IgD-negative memory B cell (primary cell): Measurements from ENCODE around the gene TCF12. TPM values are rescaled to one million over a fixed set of nuclear protein-coding genes. Genes with fewer than 3 reads are reported as not detected.

Experiments used
- H3K27ac Mint-ChIP-seq, 3 donors: one replicate each; pipeline ENCODE4 v1.8.0; 2020 to 2022; ENCODE audit warnings: mild to moderate bottlenecking in 3 of 3, mixed read lengths in 3 of 3, moderate library complexity in 1 of 3
- H3K27me3 Mint-ChIP-seq: one replicate; pipeline ENCODE4 v1.8.0; 2021; ENCODE audit warnings: mixed read lengths
- H3K36me3 Mint-ChIP-seq: one replicate; pipeline ENCODE4 v1.8.0; 2020; ENCODE audit warnings: mild to moderate bottlenecking, mixed read lengths
- H3K4me1 Mint-ChIP-seq, 3 donors: one replicate each; pipeline ENCODE4 v1.8.0; 2020 to 2022; ENCODE audit warnings: mixed read lengths in 3 of 3, mild to moderate bottlenecking in 1 of 3
- H3K4me3 Mint-ChIP-seq, 4 donors: one replicate each; pipeline ENCODE4 v1.8.0; 2020 to 2022; ENCODE audit warnings: mild to moderate bottlenecking in 4 of 4, mixed read lengths in 4 of 4, moderate library complexity in 3 of 4
- H3K9me3 Mint-ChIP-seq, 3 donors: one replicate each; pipeline ENCODE4 v1.8.0; 2020 to 2021; ENCODE audit warnings: mixed read lengths in 3 of 3, mild to moderate bottlenecking in 1 of 3
- polyA plus RNA-seq: library from polyadenylated mRNA; unstranded; fragments of 300-500 nt; fragmentation: Illumina TruSeq; gene quantifications from one replicate; pipeline ENCODE4 v1.2.3, GENCODE V29; 2021

The TCF12 gene
- polyA plus RNA-seq, 1 donor from 2014 or later, result 58.0 TPM

DNA sequence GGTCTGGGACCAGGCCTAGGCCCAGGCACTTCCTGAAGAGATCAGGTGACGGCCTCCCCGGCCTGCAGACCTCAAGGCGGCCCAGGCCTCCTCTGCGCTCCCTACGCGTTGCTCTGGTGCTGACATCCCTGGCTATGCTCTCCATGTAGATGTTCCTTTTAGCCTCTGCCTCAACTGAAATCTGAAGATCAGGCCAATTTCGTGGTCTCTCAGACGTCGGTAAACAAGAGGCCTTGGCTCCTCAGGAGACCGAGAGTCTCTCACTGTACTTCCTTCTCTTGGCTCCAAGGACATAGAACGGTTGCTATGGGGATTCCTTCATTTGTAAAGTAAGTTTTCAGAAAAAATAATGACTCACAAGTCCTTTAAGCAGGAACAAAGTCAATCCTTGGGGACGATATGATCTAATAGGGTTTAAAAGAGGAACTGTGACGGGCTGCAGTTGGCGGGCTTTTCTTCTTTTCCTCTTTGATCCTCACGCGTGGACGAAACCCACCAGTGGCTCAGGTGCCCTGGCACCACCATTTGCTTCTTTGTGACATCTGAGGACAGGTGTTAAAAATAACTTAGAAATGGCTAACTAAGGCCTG lies 402.3 kb downstream of the TCF12 start:
- peak overlapping the region in 2 of 3 donors; percentile 28 to 67 for H3K27ac Mint-ChIP-seq
- H3K4me3 Mint-ChIP-seq, result peak overlapping the region in 2 of 4 donors; percentile 45 to 67
- H3K9me3 Mint-ChIP-seq, result no peaks in the 10 kb centered on the region
- H3K27me3 Mint-ChIP-seq, result no peaks in the 10 kb centered on the region
- peaks cover 2% of the 10 kb centered on the region for H3K36me3 Mint-ChIP-seq
- H3K4me1 Mint-ChIP-seq, result peaks cover 7 to 14% (median 10%) of the 10 kb centered on the region in 3 donors

DNA sequence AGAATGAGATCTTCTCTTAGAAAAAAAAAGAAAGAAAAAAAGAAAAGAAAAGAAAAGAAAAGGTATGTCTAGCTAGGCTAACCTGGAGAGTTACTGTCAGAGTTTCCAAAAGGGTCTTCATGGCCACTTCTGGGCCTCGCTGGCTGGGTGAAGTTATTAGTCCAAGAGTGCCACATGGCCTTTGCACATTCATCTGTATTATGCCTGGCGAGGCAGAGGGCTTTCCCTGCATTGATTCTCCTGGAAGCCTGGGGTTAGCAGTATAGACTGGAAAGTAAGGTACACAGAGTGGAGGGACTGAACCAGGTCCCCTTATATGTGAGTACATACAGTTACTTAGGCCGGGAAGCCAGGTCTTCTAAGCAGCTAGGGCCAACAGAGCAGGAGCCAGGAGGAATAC lies 403.0 kb downstream of the TCF12 start:
- Mint-ChIP-seq H3K4me1 (peaks cover 7 to 14% (median 10%) of the 10 kb centered on the region in 3 donors), H3K36me3 (peaks cover 2% of the 10 kb centered on the region), H3K27me3 (no peaks in the 10 kb centered on the region), H3K27ac (no peak overlapping the region), H3K4me3 (no peak overlapping the region), H3K9me3 (no peaks in the 10 kb centered on the region)

DNA sequence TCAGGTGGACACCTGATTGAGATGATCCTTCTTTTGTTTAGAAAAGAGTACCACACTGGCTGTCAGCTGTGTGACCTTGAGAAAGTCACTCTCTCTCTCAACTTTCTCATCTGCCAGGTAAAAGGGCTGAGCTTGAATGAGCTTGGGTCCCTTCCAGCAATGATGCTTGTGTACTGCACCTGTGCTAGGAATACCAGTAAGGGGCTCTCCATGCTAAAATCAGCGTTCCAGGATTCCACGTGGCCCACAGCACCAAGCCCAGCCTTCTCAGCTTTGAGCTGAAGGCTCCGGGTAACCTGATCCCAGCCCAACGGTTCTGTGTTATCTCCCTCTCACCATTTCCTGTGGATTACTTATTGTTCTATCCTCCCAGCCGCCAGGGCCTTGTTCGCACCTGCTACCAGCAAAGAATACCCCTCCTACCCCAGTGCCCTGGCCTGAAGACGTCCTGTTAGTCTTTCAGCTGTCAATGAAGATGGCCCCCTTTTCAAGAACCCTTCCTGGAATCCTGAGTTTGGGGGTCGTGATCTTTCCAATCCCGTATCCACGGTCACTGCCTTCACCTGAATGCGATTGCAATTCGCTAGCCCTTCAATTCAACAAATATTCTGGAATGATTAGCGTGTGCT lies 403.6 kb downstream of the TCF12 start:
- no peaks in the 10 kb centered on the region for H3K27me3 Mint-ChIP-seq
- H3K36me3 Mint-ChIP-seq, result peaks cover 2% of the 10 kb centered on the region
- no peak overlapping the region for H3K27ac Mint-ChIP-seq
- H3K9me3 Mint-ChIP-seq, result no peaks in the 10 kb centered on the region
- H3K4me3 Mint-ChIP-seq, result peak overlapping the region in 1 of 4 donors; percentile 56
- peaks cover 7 to 14% (median 10%) of the 10 kb centered on the region in 3 donors for H3K4me1 Mint-ChIP-seq

DNA sequence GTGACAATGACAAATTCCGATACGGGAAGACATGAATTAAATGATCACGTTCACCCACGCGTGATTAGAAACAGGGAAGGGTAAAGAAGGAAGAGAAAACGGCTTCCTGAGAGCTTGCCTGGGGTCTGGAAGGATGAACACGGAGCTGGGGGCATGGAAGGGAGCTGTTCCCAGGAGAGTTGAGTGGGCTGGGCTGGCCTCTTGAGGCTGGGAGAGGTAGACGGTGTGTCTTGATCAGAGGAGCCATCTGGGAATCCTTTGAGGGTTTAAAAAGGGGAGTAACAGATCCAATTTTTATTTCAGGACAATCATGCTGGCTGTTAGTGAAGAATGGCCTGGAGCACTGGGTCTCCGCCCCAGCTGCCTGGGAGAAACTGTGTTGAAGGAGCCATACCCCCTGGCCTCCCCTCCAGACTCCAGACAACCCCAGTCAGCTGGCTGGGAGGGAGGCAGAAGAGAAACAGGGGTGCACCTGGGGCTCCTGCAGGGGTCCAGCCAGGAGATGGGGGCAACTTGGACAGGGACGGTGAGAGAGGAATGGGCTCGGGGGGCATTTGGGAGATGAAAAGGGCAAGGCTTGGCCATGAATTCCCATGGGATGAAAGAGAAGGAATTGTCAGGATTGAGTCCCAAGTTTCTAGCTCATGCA lies 404.3 kb downstream of the TCF12 start:
- Mint-ChIP-seq H3K27me3 (no peaks in the 10 kb centered on the region), H3K4me3 (peak overlapping the region in 1 of 4 donors; percentile 55), H3K27ac (no peak overlapping the region), H3K9me3 (no peaks in the 10 kb centered on the region), H3K4me1 (peaks cover 7 to 14% (median 10%) of the 10 kb centered on the region in 3 donors), H3K36me3 (peaks cover 2% of the 10 kb centered on the region)

- H3K4me1 Mint-ChIP-seq, result peaks cover 7 to 14% (median 10%) of the 10 kb centered on the region in 3 donors
- peak overlapping the region in 1 of 3 donors; percentile 59 for H3K27ac Mint-ChIP-seq
- H3K36me3 Mint-ChIP-seq, result peaks cover 2% of the 10 kb centered on the region
- H3K27me3 Mint-ChIP-seq, result no peaks in the 10 kb centered on the region
- no peaks in the 10 kb centered on the region for H3K9me3 Mint-ChIP-seq
- H3K4me3 Mint-ChIP-seq, result no peak overlapping the region
Observed at GRCh38 chr15:57323299-57323805, 404.9 kb downstream of the TCF12 start.

DNA sequence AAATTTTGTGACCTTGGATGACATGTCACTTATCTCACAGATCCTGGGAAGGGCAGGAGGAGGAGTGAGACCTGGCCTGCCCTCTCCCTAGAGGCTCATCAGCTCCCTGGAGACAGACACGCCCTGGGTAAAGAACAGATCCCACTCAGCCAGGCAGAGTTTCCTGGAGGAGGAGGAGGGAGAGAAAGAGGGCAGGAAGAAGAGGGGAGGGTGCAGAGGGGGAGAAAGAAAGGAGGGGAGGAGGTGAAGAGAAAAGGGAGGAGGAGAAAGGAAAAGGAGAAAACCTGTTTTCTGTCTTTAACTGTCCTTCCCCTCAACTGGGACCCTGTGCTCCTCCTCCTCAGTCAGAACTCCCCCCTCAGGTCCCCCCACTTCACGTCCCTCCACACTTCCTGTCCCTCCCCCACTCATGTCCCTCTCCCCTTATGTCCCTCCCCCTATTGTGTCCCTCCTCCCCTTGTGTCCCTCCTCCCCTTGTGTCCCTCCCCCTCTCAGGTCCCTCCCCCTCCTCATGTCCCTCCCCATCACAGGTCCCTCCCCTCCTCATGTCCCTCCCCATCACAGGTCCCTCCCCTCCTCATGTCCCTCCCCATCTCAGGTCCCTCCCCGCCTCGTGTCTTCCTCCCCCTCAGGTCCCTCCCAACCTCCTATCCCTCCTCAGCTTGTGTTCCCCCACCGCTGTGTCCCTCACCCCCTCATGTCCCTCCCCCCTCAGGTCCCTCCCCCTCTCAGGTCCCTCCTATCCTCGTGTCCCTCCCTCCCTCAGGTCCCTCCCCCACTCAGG lies 405.6 kb downstream of the TCF12 start:
- Mint-ChIP-seq H3K27ac (no peak overlapping the region), H3K4me3 (no peak overlapping the region), H3K4me1 (peaks cover 7 to 14% (median 9%) of the 10 kb centered on the region in 3 donors), H3K27me3 (no peaks in the 10 kb centered on the region), H3K9me3 (no peaks in the 10 kb centered on the region), H3K36me3 (peaks cover 1% of the 10 kb centered on the region)

DNA sequence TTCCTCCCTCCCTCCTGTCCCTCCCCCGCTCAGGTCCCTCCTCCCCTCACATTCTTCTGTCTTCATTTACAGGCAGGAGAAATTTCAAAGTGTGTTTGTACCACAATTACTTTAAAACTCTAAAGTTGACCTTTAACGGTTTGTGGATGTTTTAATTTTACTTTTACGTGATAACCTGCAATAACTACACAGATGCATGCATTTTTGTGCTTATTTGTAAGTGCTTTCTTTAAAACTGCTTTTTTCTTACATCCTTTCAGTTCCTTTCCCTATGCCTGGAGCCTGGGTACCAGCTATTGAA lies 406.1 kb downstream of the TCF12 start:
- Mint-ChIP-seq H3K27me3 (peaks cover 4% of the 10 kb centered on the region), H3K4me3 (no peak overlapping the region), H3K36me3 (no peaks in the 10 kb centered on the region), H3K9me3 (no peaks in the 10 kb centered on the region), H3K27ac (no peak overlapping the region), H3K4me1 (peaks cover 7 to 14% (median 7%) of the 10 kb centered on the region in 3 donors)

- Mint-ChIP-seq H3K9me3 (no peaks in the 10 kb centered on the region), H3K27ac (no peak overlapping the region)
Observed at GRCh38 chr15:57324944-57325679, 406.7 kb downstream of the TCF12 start.

GRCh38 chr15:57326196-57326595 lies 407.8 kb downstream of the TCF12 start:
- no peak overlapping the region for H3K4me3 Mint-ChIP-seq
- H3K27ac Mint-ChIP-seq, result no peak overlapping the region
- H3K27me3 Mint-ChIP-seq, result peaks cover 12% of the 10 kb centered on the region
- H3K36me3 Mint-ChIP-seq, result no peaks in the 10 kb centered on the region
- H3K4me1 Mint-ChIP-seq, result peaks cover 0 to 10% (median 2%) of the 10 kb centered on the region in 3 donors
- H3K9me3 Mint-ChIP-seq, result no peaks in the 10 kb centered on the region

More at GRCh38 chr15:57324944-57325679, 406.7 kb downstream of the TCF12 start:
- peaks cover 7 to 14% (median 7%) of the 10 kb centered on the region in 3 donors for H3K4me1 Mint-ChIP-seq
- no peaks in the 10 kb centered on the region for H3K36me3 Mint-ChIP-seq
- H3K27me3 Mint-ChIP-seq, result peaks cover 6% of the 10 kb centered on the region
- no peak overlapping the region for H3K4me3 Mint-ChIP-seq

DNA sequence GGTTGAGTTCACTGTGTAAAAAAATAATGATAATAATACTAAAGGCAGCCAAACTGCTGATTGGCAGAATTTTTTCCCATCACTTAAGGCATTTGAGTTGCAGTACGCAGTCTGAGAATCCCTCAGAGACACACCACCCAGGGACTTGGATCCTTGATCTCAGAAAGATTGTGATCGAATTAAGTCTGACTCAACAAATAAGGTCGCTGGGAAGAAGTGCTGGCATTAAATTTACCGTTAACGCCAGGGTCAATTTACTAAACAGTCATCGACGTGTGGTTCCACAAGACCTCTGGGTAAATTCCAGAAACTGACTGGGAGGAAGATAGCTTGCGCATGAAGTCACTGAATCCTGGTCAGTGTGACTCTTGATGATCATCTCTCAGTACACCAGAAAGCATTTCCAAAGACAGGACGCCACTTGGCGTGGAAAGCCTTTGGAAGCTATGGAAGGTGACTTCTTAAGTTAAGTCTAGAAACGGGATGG lies 409.6 kb downstream of the TCF12 start:
- no peak overlapping the region for H3K27ac Mint-ChIP-seq
- no peaks in the 10 kb centered on the region for H3K36me3 Mint-ChIP-seq
- H3K4me1 Mint-ChIP-seq, result peaks cover 0 to 9% (median 4%) of the 10 kb centered on the region in 3 donors
- H3K4me3 Mint-ChIP-seq, result no peak overlapping the region
- H3K27me3 Mint-ChIP-seq, result peaks cover 15% of the 10 kb centered on the region
- no peaks in the 10 kb centered on the region for H3K9me3 Mint-ChIP-seq

- Mint-ChIP-seq H3K36me3 (no peaks in the 10 kb centered on the region), H3K27me3 (peaks cover 17% of the 10 kb centered on the region), H3K27ac (no peak overlapping the region), H3K4me1 (peaks cover 0 to 9% (median 2%) of the 10 kb centered on the region in 3 donors), H3K4me3 (no peak overlapping the region), H3K9me3 (no peaks in the 10 kb centered on the region)
Observed at GRCh38 chr15:57328479-57328878, 410.0 kb downstream of the TCF12 start.

DNA sequence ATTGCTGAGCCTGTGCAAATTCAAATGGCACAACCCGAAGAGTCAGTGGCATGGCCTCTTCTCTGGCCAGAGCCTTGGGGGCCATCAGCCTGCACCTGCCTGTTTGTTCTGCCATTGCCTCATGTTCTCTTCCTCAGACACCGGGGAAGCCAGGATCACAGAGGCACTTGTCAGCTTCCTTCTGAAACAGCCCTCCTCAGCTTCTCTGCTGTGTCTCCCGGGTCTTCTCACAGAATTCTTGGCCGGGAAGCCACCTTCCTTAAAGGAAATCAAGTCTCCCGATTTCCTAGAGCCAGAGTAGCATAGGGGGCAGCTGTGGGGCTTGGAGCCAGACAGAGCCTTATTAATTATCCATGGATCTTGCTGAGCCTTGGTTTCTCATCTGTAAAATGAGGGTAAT lies 410.5 kb downstream of the TCF12 start:
- peaks cover 17% of the 10 kb centered on the region for H3K27me3 Mint-ChIP-seq
- H3K36me3 Mint-ChIP-seq, result no peaks in the 10 kb centered on the region
- no peak overlapping the region for H3K4me3 Mint-ChIP-seq
- peak overlapping the region in 1 of 3 donors; percentile 40 for H3K27ac Mint-ChIP-seq
- peaks cover 0 to 6% (median 2%) of the 10 kb centered on the region in 3 donors for H3K4me1 Mint-ChIP-seq
- H3K9me3 Mint-ChIP-seq, result no peaks in the 10 kb centered on the region

- no peaks in the 10 kb centered on the region for H3K9me3 Mint-ChIP-seq
- H3K27ac Mint-ChIP-seq, result peak overlapping the region in 1 of 3 donors; percentile 40
- H3K4me1 Mint-ChIP-seq, result peaks cover 0 to 4% (median 2%) of the 10 kb centered on the region in 3 donors
- H3K36me3 Mint-ChIP-seq, result no peaks in the 10 kb centered on the region
- peaks cover 20% of the 10 kb centered on the region for H3K27me3 Mint-ChIP-seq
- H3K4me3 Mint-ChIP-seq, result no peak overlapping the region
Observed at GRCh38 chr15:57329582-57330367, 411.3 kb downstream of the TCF12 start.
